GM10248 (cell line): ENCODE measurements around the gene PPFIBP1.
"Not testable (repeated sequence)": the region's sequence is repeated elsewhere in the genome, so short reads cannot be mapped to it uniquely, and the experiment has no call there.

Experiments used
- CTCF ChIA-PET: fragments of 300-600 bp; sonication (Branson Sonifier 250); formaldehyde crosslinking; extraction: SDS; loops from one replicate; lab custom pipeline; 2021; ENCODE audit warnings: antibody characterized with exemption; lab: Yijun Ruan, JAX
- POLR2A ChIA-PET: fragments of 350-650 bp; sonication (Branson Sonifier 250); formaldehyde crosslinking; extraction: SDS; loops from one replicate; lab custom pipeline; 2020; ENCODE audit warnings: antibody characterized with exemption; lab: Yijun Ruan, JAX
- DNase-seq: peaks from one replicate; pipeline ENCODE4 v3.0.0; 2012; ENCODE audit errors: extremely low spot score
- CTCF ChIP-seq: IDR thresholded peaks from 2 replicates; pipeline ENCODE4 v1.5.1; 2012; ENCODE audit warnings: mild to moderate bottlenecking, low read depth; ENCODE audit errors: extremely low read depth, missing control alignments, control extremely low read depth

The PPFIBP1 gene

GRCh38 chr12:27535318-27535717, 11.3 kb downstream of the PPFIBP1 start:
- ChIA-PET CTCF (interaction anchor here (1.1 to 2.6 kb wide), 4 partner anchors 9 to 101 kb away, joined by 3 to 11 read pairs (median 6); partner anchors contain the start of gene PPFIBP1), POLR2A (interaction anchor here (2.0 kb wide), 1 partner anchor 12 kb away, joined by 8 read pairs; the partner anchor contains the start of gene PPFIBP1)
- no peak for TF ChIP-seq CTCF
- no peak for DNase-seq

- ChIA-PET CTCF (interaction anchor here (0.9 to 2.6 kb wide), 8 partner anchors 11 to 97 kb away, joined by 3 to 11 read pairs (median 3); partner anchors contain the start of gene PPFIBP1), POLR2A (no interaction called here)
- no peak for DNase-seq
- TF ChIP-seq CTCF: no peak
These were observed 14.1 kb downstream of the PPFIBP1 start for GRCh38 chr12:27537855-27538675.

- CTCF ChIA-PET: interaction anchor here (1.1 to 1.5 kb wide), 3 partner anchors 7 to 14 kb away, joined by 3 read pairs; no protein-coding TSS in a partner anchor
- POLR2A ChIA-PET: no interaction called here
- DNase-seq: no peak
- TF ChIP-seq CTCF: no peak
These were observed 15.2 kb downstream of the PPFIBP1 start for GRCh38 chr12:27539191-27539631.

GRCh38 chr12:27541031-27541719, 17.2 kb downstream of the PPFIBP1 start:
- CTCF ChIA-PET: interaction anchor here (0.9 to 1.0 kb wide), 5 partner anchors 10 to 112 kb away, joined by 3 read pairs; no protein-coding TSS in a partner anchor
- no peak for TF ChIP-seq CTCF
- POLR2A ChIA-PET: no interaction called here
- DNase-seq: no peak

- ChIA-PET POLR2A (no interaction called here), CTCF (no interaction called here)
- TF ChIP-seq CTCF: no peak
- DNase-seq: no peak
These were observed 18.6 kb downstream of the PPFIBP1 start for GRCh38 chr12:27542628-27543027.

GRCh38 chr12:27544858-27545257, 20.9 kb downstream of the PPFIBP1 start:
- CTCF ChIA-PET: interaction anchor here (1.5 to 1.7 kb wide), 2 partner anchors 8 to 13 kb away, joined by 3 to 7 read pairs; no protein-coding TSS in a partner anchor
- POLR2A ChIA-PET, DNase-seq: not testable (repeated sequence)
